Measurements from ENCODE around the gene SCN4A.

GRCh38 chr17:63988741-63989621 lies 16.3 kb upstream of the SCN4A start:
- TF ChIP-seq GATA2 (IDR thresholded peaks at IDR 0.05; ENCODE audit: low read depth, low read length) (no peak), GATA3 (IDR thresholded peaks at IDR 0.05; ENCODE audit: low read depth, low read length) (no peak)

All from SH-SY5Y (cell line).